Kidney (tissue), 14 donors: ENCODE results near the gene PSORS1C1. TPM values are rescaled to one million over a fixed set of nuclear protein-coding genes. Genes with fewer than 3 reads are reported as not detected.
"Not testable (repeated sequence)": the region's sequence is repeated elsewhere in the genome, so short reads cannot be mapped to it uniquely, and the experiment has no call there.

ENCODE experiments used
- DNase-seq, 5 donors: peaks; one replicate each; pipeline ENCODE4 v3.0.0-alpha.2; 2013 to 2020
- FAIRE-seq: peaks from 2 replicates; lab custom pipeline; 2012; peaks lifted over from hg19 to GRCh38; lab: Jason Lieb, UNC
- H3K27ac ChIP-seq, 2 donors: one replicate each; pipeline ENCODE4 v1.7.0; 2013; ENCODE audit warnings: low read depth in 2 of 2, low read length in 2 of 2, inconsistent platforms in 1 of 2
- H3K27me3 ChIP-seq: one replicate; pipeline ENCODE4 v1.7.1; 2013; ENCODE audit warnings: low read length, inconsistent platforms; ENCODE audit not compliant: control insufficient read depth, insufficient read depth
- H3K36me3 ChIP-seq, 3 donors: one replicate each; pipeline versions ENCODE4 v1.7.0 to v1.7.1; 2013; ENCODE audit warnings: low read length in 3 of 3, control low read depth in 1 of 3, inconsistent platforms in 1 of 3; ENCODE audit not compliant: insufficient read depth in 3 of 3, control insufficient read depth in 2 of 3
- H3K4me1 ChIP-seq, 3 donors: one replicate each; pipeline versions ENCODE4 v1.7.0 to v1.7.1; 2013; ENCODE audit warnings: low read length in 3 of 3, inconsistent platforms in 1 of 3, low read depth in 1 of 3; ENCODE audit not compliant: control insufficient read depth in 2 of 3, insufficient read depth in 2 of 3
- H3K4me3 ChIP-seq, 3 donors: one replicate each; pipeline versions ENCODE4 v1.7.0 to v1.8.1; 2013; ENCODE audit warnings: low read length in 3 of 3, control low read depth in 1 of 3, inconsistent platforms in 1 of 3
- H3K9ac ChIP-seq, 3 donors: one replicate each; pipeline versions ENCODE4 v1.7.0 to v1.7.1; 2013; ENCODE audit warnings: low read length in 3 of 3, control low read depth in 1 of 3, inconsistent platforms in 1 of 3
- H3K9me3 ChIP-seq, 3 donors: one replicate each; pipeline versions ENCODE4 v1.7.0 to v1.7.1; 2013; ENCODE audit warnings: low read length in 3 of 3, control low read depth in 1 of 3, inconsistent platforms in 1 of 3; ENCODE audit not compliant: control insufficient read depth in 2 of 3, insufficient read depth in 1 of 3
- CTCF ChIP-seq: IDR thresholded peaks from 3 replicates; pipeline ENCODE4 v1.5.1; 2012; ENCODE audit warnings: mild to moderate bottlenecking, moderate library complexity, borderline replicate concordance; ENCODE audit not compliant: insufficient read depth; ENCODE audit errors: extremely low read depth
- intact Hi-C: fragments of 100-400 bp; cut with DNase I; formaldehyde crosslinking; loops from one replicate; pipeline ENCODE4 v1.11.1; 2022
- polyA plus RNA-seq: library from polyadenylated mRNA; stranded (reverse); fragments of 350-450 nt; fragmentation: Illumina TruSeq; extraction: RNeasy Lipid Tissue Mini Kit (QIAGEN cat#74804); gene quantifications from one replicate; pipeline ENCODE4 v1.2.3, GENCODE V29; 2014; ENCODE audit warnings: low read depth, low replicate concordance; ENCODE audit not compliant: insufficient read depth
- total RNA-seq: library from RNA; stranded (reverse); fragmentation: NEBNext Ultra II Directional; extraction: Animal tissue kit (Norgen Biotek cat#: 25700); gene quantifications from one replicate; pipeline ENCODE4 v1.2.1, GENCODE V29; 2021
- donor health status: control.
- donor health status: control.
- donor health status: control.
- donor health status: control.
- donor health status: control.
- donor health status: DM: yes; HTN: yes; CAD: no.
- donor health status: Normal renal cell carcinoma (clear cell type).

The PSORS1C1 gene
- total and polyA plus RNA-seq, 2 donors from 2014 or later, result 2.1 to 3.6 TPM

GRCh38 chr6:31162463-31163165, 48.0 kb downstream of the PSORS1C1 start:
- Histone ChIP-seq H3K4me3 (no peak overlapping the region), H3K27me3 (no peaks in the 10 kb centered on the region), H3K27ac (peak overlapping the region in 1 of 2 donors; percentile 14), H3K4me1 (peaks cover 0 to 8% (median 0%) of the 10 kb centered on the region in 3 donors), H3K9me3 (no peaks in the 10 kb centered on the region), H3K9ac (peak overlapping the region in 1 of 3 donors; percentile 13), H3K36me3 (no peaks in the 10 kb centered on the region)
- DNase-seq (no peak), FAIRE-seq (no peak)
- no peak for TF ChIP-seq CTCF
- intact Hi-C loops, result no loop called here

DNA sequence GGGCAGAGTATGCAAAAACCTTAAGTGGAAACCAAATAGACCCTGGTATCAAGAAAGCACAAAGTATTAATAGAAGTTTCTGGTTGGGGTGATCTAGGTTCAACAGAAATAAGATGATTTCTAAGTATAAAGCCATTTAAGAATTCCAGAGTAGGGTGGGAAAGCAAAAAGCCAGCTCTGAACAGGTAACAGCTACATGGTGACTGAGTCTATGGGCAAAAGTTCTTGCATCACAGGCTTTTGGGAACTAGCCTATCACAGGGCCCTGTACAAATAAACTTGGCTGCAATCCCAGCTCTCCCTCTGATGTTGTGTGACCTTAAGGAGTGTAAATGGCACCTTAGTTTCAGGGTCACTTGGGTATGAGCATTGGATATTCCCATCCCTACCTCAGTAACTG, 49.3 kb downstream of the PSORS1C1 start:
- no peak for DNase-seq
- Histone ChIP-seq H3K4me1 (peaks cover 0 to 12% (median 1%) of the 10 kb centered on the region in 3 donors), H3K9me3 (no peaks in the 10 kb centered on the region), H3K9ac (no peak overlapping the region), H3K4me3 (no peak overlapping the region), H3K27me3 (no peaks in the 10 kb centered on the region), H3K36me3 (no peaks in the 10 kb centered on the region), H3K27ac (peak overlapping the region; percentile 42 to 47)
- intact Hi-C loops, result no loop called here
- no peak for FAIRE-seq
- no peak for TF ChIP-seq CTCF

GRCh38 chr6:31164475-31165063, 50.0 kb downstream of the PSORS1C1 start:
- not testable (repeated sequence) for FAIRE-seq

GRCh38 chr6:31165064-31165832, 50.6 kb downstream of the PSORS1C1 start:
- H3K27ac ChIP-seq, FAIRE-seq, H3K36me3 ChIP-seq, H3K9me3 ChIP-seq, DNase-seq, H3K9ac ChIP-seq, H3K4me3 ChIP-seq, intact Hi-C loops, H3K27me3 ChIP-seq: not testable (repeated sequence)
- H3K4me1 ChIP-seq, result peaks cover 0 to 15% (median 5%) of the 10 kb centered on the region in 3 donors

More at GRCh38 chr6:31164475-31165063, 50.0 kb downstream of the PSORS1C1 start:
- H3K9ac ChIP-seq, H3K27ac ChIP-seq, DNase-seq, H3K36me3 ChIP-seq, H3K4me3 ChIP-seq, H3K9me3 ChIP-seq, intact Hi-C loops, H3K27me3 ChIP-seq: not testable (repeated sequence)
- peaks cover 0 to 10% (median 5%) of the 10 kb centered on the region in 3 donors for H3K4me1 ChIP-seq
